HepG2 (cell line): ENCODE measurements around the gene BRAP. TPM values are rescaled to one million over a fixed set of nuclear protein-coding genes. Genes with fewer than 3 reads are reported as not detected.
A peak's percentile ranks its signal among the peaks of the same experiment; 100 is the strongest.

Experiments
- ARHGAP35 ChIP-seq: sonication (generic); formaldehyde crosslinking; IDR thresholded peaks from 2 replicates; pipeline ENCODE4 v1.9.0; 2022; ENCODE audit warnings: mild to moderate bottlenecking, inconsistent platforms, moderate library complexity, missing genetic modification reagents, borderline replicate concordance
- HDAC6 ChIP-seq: fragments of 200-600 bp; sonication (generic); IDR thresholded peaks from 2 replicates; pipeline ENCODE4 v1.7.0; 2017; ENCODE audit warnings: mild to moderate bottlenecking, antibody characterized with exemption, low read length, low read depth
- MBNL3 ChIP-seq: fragments of 250-450 bp; sonication (Bioruptor Pico); conservative IDR thresholded peaks from 2 replicates; pipeline ENCODE4 v1.8.0; 2022; ENCODE audit warnings: mild to moderate bottlenecking, inconsistent platforms
- NFKBIZ ChIP-seq: IDR thresholded peaks from 2 replicates; pipeline ENCODE4 v1.6.1; 2018; ENCODE audit warnings: missing genetic modification reagents, missing compliant biosample characterization
- NR2F6 ChIP-seq, 2 experiments: IDR thresholded peaks; 2 replicates each; pipeline ENCODE4 v1.6.1; 2016; ENCODE audit warnings: antibody characterized with exemption in 1 of 2, mild to moderate bottlenecking in 1 of 2
- ONECUT2 ChIP-seq: sonication (generic); formaldehyde crosslinking; IDR thresholded peaks from 2 replicates; pipeline ENCODE4 v1.4.0; 2020; ENCODE audit warnings: missing genetic modification reagents
- RXRA ChIP-seq: sonication (generic); formaldehyde crosslinking; IDR thresholded peaks from 2 replicates; pipeline ENCODE4 v1.5.1; 2020; ENCODE audit warnings: missing genetic modification reagents
- SALL2 ChIP-seq: sonication (generic); formaldehyde crosslinking; IDR thresholded peaks from 2 replicates; pipeline ENCODE4 v1.8.1; 2023; ENCODE audit warnings: mild to moderate bottlenecking, missing genetic modification reagents, inconsistent platforms
- SP1 ChIP-seq, 2 experiments: fragments of 450-650 bp in 1 of 2; sonication (generic) in 1 of 2; formaldehyde crosslinking in 1 of 2; IDR thresholded peaks; 2 replicates each; pipeline versions ENCODE4 v1.4.0 to v1.6.1; 2016 to 2020; ENCODE audit warnings: missing genetic modification reagents in 1 of 2
- ZBTB21 ChIP-seq: sonication (generic); formaldehyde crosslinking; IDR thresholded peaks from 2 replicates; pipeline ENCODE4 v1.4.0; 2020; ENCODE audit warnings: missing genetic modification reagents
- ZNF260 ChIP-seq: sonication (generic); formaldehyde crosslinking; IDR thresholded peaks from 2 replicates; pipeline ENCODE4 v1.4.0; 2020; ENCODE audit warnings: missing genetic modification reagents, low read depth, mild to moderate bottlenecking, borderline replicate concordance
- ZNF329 ChIP-seq: sonication (generic); formaldehyde crosslinking; IDR thresholded peaks from 2 replicates; pipeline ENCODE4 v1.9.0; 2021; ENCODE audit warnings: low read depth, mild to moderate bottlenecking, missing genetic modification reagents
- ZNF383 ChIP-seq: sonication (generic); formaldehyde crosslinking; IDR thresholded peaks from 2 replicates; pipeline ENCODE4 v1.4.0; 2020; ENCODE audit warnings: missing genetic modification reagents, mild to moderate bottlenecking, borderline replicate concordance
- ZNF451 ChIP-seq: sonication (generic); formaldehyde crosslinking; IDR thresholded peaks from 2 replicates; pipeline ENCODE4 v1.5.0; 2020; ENCODE audit warnings: mild to moderate bottlenecking, missing genetic modification reagents
- ZNF598 ChIP-seq: sonication (generic); formaldehyde crosslinking; IDR thresholded peaks from 2 replicates; pipeline ENCODE4 v1.5.1; 2020; ENCODE audit warnings: mild to moderate bottlenecking, missing genetic modification reagents, borderline replicate concordance
- ZNF816 ChIP-seq: sonication (generic); formaldehyde crosslinking; IDR thresholded peaks from 2 replicates; pipeline ENCODE4 v1.8.0; 2022; ENCODE audit warnings: missing genetic modification reagents, mild to moderate bottlenecking, borderline replicate concordance
- polyA plus RNA-seq, 8 experiments: library from polyadenylated mRNA; depleted of rRNA in 3 of 8; stranded (reverse) in 7 of 8; unstranded in 1 of 8; fragments of >200 nt; fragmentation: Illumina TruSeq in 4 of 8; extraction: Trizol in 4 of 8; gene quantifications; 2 replicates each; pipeline versions ENCODE4 v1.2.1 to v1.2.3, GENCODE V29; 2011 to 2016; ENCODE audit warnings: low read depth in 4 of 8, missing spikeins in 1 of 8, mixed read lengths in 1 of 8; ENCODE audit not compliant: insufficient read depth in 1 of 8
- total RNA-seq, 5 experiments: library from RNA; depleted of rRNA; stranded (reverse); fragments of >200 nt; fragmentation: Illumina TruSeq; extraction: Trizol; gene quantifications; 2 replicates each; pipeline ENCODE4 v1.2.3, GENCODE V29; 2016; ENCODE audit warnings: low read depth in 1 of 5
- TF ChIP-seq, protein P1 (sequence below): sonication (generic); formaldehyde crosslinking; IDR thresholded peaks from 2 replicates; pipeline ENCODE4 v1.9.0; 2021; ENCODE audit warnings: missing genetic modification reagents, mild to moderate bottlenecking, borderline replicate concordance
- TF ChIP-seq, protein P2 (sequence below): sonication (generic); formaldehyde crosslinking; conservative IDR thresholded peaks from 2 replicates; pipeline ENCODE4 v1.8.0; 2022; ENCODE audit warnings: mild to moderate bottlenecking, moderate library complexity, missing genetic modification reagents
- TF ChIP-seq, protein P3 (sequence below): sonication (generic); formaldehyde crosslinking; IDR thresholded peaks from 2 replicates; pipeline ENCODE4 v1.5.1; 2020; ENCODE audit warnings: missing genetic modification reagents, mild to moderate bottlenecking, borderline replicate concordance
- TF ChIP-seq, protein P4 (sequence below): sonication (generic); formaldehyde crosslinking; IDR thresholded peaks from 2 replicates; pipeline ENCODE4 v1.4.0; 2020; ENCODE audit warnings: mild to moderate bottlenecking, missing genetic modification reagents

BRAP gene
- total and polyA plus RNA-seq, 2 of the 13 experiments (the other 11 are each of a cell fraction or from before 2014, with no cell fraction given), result 8.1 to 15.4 TPM

DNA sequence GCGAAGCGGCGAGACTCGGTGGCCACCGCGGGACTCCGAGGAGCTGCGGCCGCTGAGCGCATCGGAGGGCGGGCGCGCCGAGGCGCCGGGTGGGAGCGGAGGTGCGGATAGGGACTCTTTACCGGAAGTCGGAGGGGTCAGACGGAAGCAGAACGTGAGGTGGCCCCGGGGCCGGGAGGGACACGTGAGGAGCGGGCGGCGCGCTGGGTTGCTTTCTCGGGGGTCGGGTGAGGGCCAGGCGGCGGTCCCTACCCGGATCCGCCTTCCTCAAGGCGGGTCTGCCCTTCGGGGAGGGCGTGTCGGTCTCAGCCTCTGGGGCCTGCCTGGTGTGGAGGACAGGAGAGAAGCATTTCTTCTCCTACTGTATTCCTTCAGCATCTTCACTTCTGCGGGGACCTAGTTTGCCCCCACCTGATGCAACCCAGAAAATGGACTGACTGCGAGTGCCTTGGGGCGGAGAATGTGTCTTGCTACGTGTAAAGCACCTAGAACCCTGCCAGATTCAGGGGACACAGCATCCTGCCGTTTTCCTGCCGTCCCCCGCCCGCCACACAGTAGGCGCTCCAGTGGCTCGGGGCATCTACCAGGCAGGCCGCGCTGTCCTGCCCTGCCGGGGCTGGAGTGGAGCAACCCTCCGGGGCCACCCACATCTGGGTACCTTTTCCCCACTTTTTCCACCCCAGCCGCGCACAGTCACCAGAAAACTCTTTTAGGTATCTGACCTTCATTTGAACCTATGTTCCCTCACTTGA, 86.1 kb downstream of the BRAP start (continued):
- TF ChIP-seq, protein P1, sequence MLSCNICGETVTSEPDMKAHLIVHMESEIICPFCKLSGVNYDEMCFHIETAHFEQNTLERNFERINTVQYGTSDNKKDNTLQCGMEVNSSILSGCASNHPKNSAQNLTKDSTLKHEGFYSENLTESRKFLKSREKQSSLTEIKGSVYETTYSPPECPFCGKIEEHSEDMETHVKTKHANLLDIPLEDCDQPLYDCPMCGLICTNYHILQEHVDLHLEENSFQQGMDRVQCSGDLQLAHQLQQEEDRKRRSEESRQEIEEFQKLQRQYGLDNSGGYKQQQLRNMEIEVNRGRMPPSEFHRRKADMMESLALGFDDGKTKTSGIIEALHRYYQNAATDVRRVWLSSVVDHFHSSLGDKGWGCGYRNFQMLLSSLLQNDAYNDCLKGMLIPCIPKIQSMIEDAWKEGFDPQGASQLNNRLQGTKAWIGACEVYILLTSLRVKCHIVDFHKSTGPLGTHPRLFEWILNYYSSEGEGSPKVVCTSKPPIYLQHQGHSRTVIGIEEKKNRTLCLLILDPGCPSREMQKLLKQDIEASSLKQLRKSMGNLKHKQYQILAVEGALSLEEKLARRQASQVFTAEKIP (CRISPR knock-in tag), result no peak
- no peak for TF ChIP-seq NFKBIZ
- TF ChIP-seq, protein P2, sequence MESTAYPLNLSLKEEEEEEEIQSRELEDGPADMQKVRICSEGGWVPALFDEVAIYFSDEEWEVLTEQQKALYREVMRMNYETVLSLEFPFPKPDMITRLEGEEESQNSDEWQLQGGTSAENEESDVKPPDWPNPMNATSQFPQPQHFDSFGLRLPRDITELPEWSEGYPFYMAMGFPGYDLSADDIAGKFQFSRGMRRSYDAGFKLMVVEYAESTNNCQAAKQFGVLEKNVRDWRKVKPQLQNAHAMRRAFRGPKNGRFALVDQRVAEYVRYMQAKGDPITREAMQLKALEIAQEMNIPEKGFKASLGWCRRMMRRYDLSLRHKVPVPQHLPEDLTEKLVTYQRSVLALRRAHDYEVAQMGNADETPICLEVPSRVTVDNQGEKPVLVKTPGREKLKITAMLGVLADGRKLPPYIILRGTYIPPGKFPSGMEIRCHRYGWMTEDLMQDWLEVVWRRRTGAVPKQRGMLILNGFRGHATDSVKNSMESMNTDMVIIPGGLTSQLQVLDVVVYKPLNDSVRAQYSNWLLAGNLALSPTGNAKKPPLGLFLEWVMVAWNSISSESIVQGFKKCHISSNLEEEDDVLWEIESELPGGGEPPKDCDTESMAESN (CRISPR knock-in tag), result peak; percentile 84
- TF ChIP-seq, protein P3, sequence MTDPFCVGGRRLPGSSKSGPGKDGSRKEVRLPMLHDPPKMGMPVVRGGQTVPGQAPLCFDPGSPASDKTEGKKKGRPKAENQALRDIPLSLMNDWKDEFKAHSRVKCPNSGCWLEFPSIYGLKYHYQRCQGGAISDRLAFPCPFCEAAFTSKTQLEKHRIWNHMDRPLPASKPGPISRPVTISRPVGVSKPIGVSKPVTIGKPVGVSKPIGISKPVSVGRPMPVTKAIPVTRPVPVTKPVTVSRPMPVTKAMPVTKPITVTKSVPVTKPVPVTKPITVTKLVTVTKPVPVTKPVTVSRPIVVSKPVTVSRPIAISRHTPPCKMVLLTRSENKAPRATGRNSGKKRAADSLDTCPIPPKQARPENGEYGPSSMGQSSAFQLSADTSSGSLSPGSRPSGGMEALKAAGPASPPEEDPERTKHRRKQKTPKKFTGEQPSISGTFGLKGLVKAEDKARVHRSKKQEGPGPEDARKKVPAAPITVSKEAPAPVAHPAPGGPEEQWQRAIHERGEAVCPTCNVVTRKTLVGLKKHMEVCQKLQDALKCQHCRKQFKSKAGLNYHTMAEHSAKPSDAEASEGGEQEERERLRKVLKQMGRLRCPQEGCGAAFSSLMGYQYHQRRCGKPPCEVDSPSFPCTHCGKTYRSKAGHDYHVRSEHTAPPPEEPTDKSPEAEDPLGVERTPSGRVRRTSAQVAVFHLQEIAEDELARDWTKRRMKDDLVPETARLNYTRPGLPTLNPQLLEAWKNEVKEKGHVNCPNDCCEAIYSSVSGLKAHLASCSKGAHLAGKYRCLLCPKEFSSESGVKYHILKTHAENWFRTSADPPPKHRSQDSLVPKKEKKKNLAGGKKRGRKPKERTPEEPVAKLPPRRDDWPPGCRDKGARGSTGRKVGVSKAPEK (CRISPR knock-in tag), result no peak
- TF ChIP-seq ZNF260 (CRISPR knock-in tag), result no peak
- no peak for TF ChIP-seq ZBTB21
- TF ChIP-seq ZNF329 (CRISPR knock-in tag), result no peak
- TF ChIP-seq RXRA (CRISPR knock-in tag), result peak; percentile 58
- TF ChIP-seq SALL2 (CRISPR knock-in tag), result peak; percentile 16; the same call in 1 of the 2 replicates
- no peak for TF ChIP-seq NR2F6 (IDR thresholded peaks at IDR 0.05)
- TF ChIP-seq NR2F6 (CRISPR knock-in tag; IDR thresholded peaks at IDR 0.05), result 0 out of 2 replicates have a peak, but pooled peaks have one; percentile 34
- no peak; the same call in 1 of the 2 replicates for TF ChIP-seq ARHGAP35 (CRISPR knock-in tag)
- no peak for TF ChIP-seq SP1 (IDR thresholded peaks at IDR 0.05)
- TF ChIP-seq SP1 (CRISPR knock-in tag; IDR thresholded peaks at IDR 0.05), result peak; percentile 46
- TF ChIP-seq ZNF816, result peak; percentile 69; the same call in 1 of the 2 replicates
- TF ChIP-seq ZNF598 (CRISPR knock-in tag), result 0 out of 2 replicates have a peak, but pooled peaks have one; percentile 40
- 0 out of 2 replicates have a peak, but pooled peaks have one; percentile 8 for TF ChIP-seq ZNF383 (CRISPR knock-in tag)
- TF ChIP-seq, protein P4, sequence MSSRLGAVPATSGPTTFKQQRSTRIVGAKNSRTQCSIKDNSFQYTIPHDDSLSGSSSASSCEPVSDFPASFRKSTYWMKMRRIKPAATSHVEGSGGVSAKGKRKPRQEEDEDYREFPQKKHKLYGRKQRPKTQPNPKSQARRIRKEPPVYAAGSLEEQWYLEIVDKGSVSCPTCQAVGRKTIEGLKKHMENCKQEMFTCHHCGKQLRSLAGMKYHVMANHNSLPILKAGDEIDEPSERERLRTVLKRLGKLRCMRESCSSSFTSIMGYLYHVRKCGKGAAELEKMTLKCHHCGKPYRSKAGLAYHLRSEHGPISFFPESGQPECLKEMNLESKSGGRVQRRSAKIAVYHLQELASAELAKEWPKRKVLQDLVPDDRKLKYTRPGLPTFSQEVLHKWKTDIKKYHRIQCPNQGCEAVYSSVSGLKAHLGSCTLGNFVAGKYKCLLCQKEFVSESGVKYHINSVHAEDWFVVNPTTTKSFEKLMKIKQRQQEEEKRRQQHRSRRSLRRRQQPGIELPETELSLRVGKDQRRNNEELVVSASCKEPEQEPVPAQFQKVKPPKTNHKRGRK (CRISPR knock-in tag), result no peak
- TF ChIP-seq ONECUT2, result no peak
- TF ChIP-seq MBNL3 (CRISPR knock-in tag), result no peak
- TF ChIP-seq ZNF451 (CRISPR knock-in tag), result no peak
- no peak for TF ChIP-seq HDAC6
